ENCODE measurements around the gene ICAM2. TPM values are rescaled to one million over a fixed set of nuclear protein-coding genes. Genes with fewer than 3 reads are reported as not detected.

ICAM2 gene
- total RNA-seq, 4 donors from 2014 or later, result 2.1 to 25.6 (median 9.7) TPM

- Histone ChIP-seq H3K9me3 (no peaks in the 10 kb centered on the region), H3K27ac (peak overlapping the region in 2 of 4 donors; percentile 26 to 55), H3K4me1 (peaks cover 0 to 24% (median 9%) of the 10 kb centered on the region in 4 donors), H3K27me3 (no peaks in the 10 kb centered on the region), H3K36me3 (no peaks in the 10 kb centered on the region), H3K4me3 (no peak overlapping the region)
- no peak for TF ChIP-seq POLR2A (IDR thresholded peaks at IDR 0.05)
- TF ChIP-seq CTCF (IDR thresholded peaks at IDR 0.05), result no peak
- DNase-seq, result peak in 1 of 3 donors; percentile 64
Observed at GRCh38 chr17:64001763-64002529, 18.5 kb downstream of the ICAM2 start.

GRCh38 chr17:64001091-64001579 is 19.3 kb downstream of the ICAM2 start:
- no peaks in the 10 kb centered on the region for H3K36me3 ChIP-seq
- H3K9me3 ChIP-seq, result no peaks in the 10 kb centered on the region
- no peaks in the 10 kb centered on the region for H3K27me3 ChIP-seq
- peaks cover 0 to 24% (median 9%) of the 10 kb centered on the region in 4 donors for H3K4me1 ChIP-seq
- TF ChIP-seq CTCF (IDR thresholded peaks at IDR 0.05) (no peak), POLR2A (IDR thresholded peaks at IDR 0.05) (no peak)
- H3K4me3 ChIP-seq, result no peak overlapping the region
- DNase-seq, result peak in 1 of 3 donors; percentile 35
- H3K27ac ChIP-seq, result peak overlapping the region in 3 of 4 donors; percentile 5 to 26 (median 12)

GRCh38 chr17:63999680-64000531 is 20.5 kb downstream of the ICAM2 start:
- DNase-seq, result peak in 1 of 3 donors; percentile 44

GRCh38 chr17:63998721-63999679 is 21.4 kb downstream of the ICAM2 start:
- H3K27ac ChIP-seq, result peak overlapping the region in 1 of 4 donors; percentile 28

More at GRCh38 chr17:63999680-64000531, 20.5 kb downstream of the ICAM2 start:
- H3K4me1 ChIP-seq, result peaks cover 0 to 18% (median 8%) of the 10 kb centered on the region in 4 donors
- H3K36me3 ChIP-seq, result no peaks in the 10 kb centered on the region
- H3K4me3 ChIP-seq, result no peak overlapping the region
- no peak for TF ChIP-seq POLR2A (IDR thresholded peaks at IDR 0.05)
- TF ChIP-seq CTCF (IDR thresholded peaks at IDR 0.05), result no peak
- H3K27ac ChIP-seq, result no peak overlapping the region
- no peaks in the 10 kb centered on the region for H3K9me3 ChIP-seq
- H3K27me3 ChIP-seq, result no peaks in the 10 kb centered on the region

More at GRCh38 chr17:63998721-63999679, 21.4 kb downstream of the ICAM2 start:
- peak overlapping the region; percentile 51 to 68 (median 64) for H3K4me3 ChIP-seq
- no peaks in the 10 kb centered on the region for H3K27me3 ChIP-seq
- TF ChIP-seq CTCF (IDR thresholded peaks at IDR 0.05), result no peak
- no peaks in the 10 kb centered on the region for H3K9me3 ChIP-seq
- peak in 1 of 3 donors; percentile 46 for DNase-seq
- peaks cover 0 to 18% (median 8%) of the 10 kb centered on the region in 4 donors for H3K4me1 ChIP-seq
- H3K36me3 ChIP-seq, result no peaks in the 10 kb centered on the region

Data from Peyer's patch (tissue), 4 donors.